ENCODE measurements around the gene RASL11B. TPM values are rescaled to one million over a fixed set of nuclear protein-coding genes. Genes with fewer than 3 reads are reported as not detected.

The RASL11B gene
- total and polyA plus RNA-seq, 2 of the 13 experiments (the other 11 are each of a cell fraction or from before 2014, with no cell fraction given), result 0.07 to 0.20 TPM

- no peak for ATAC-seq
- ChIA-PET POLR2A (no interaction called here), CTCF (ENCODE audit: low intra/inter-chr PET ratio, low total read pairs) (no interaction called here)
- Histone ChIP-seq H3K9me3 (ENCODE audit: low read length) (no peaks in the 10 kb centered on the region), H3K27me3 (ENCODE audit: control insufficient read depth in 1 of 2, insufficient read depth in 2 of 2, low read length in 2 of 2) (no peaks in the 10 kb centered on the region), H3K4me3 (replicated peaks in 1 of 3; ENCODE audit: insufficient read depth in 1 of 3, low read depth in 2 of 3, low read length in 3 of 3) (no peak overlapping the region), H2AFZ (ENCODE audit: low read length) (no peak overlapping the region), H3K79me2 (ENCODE audit: insufficient read depth, low read length) (no peaks in the 10 kb centered on the region), H3K27ac (ENCODE audit: extremely low read length, insufficient read depth, low read length) (no peak overlapping the region), H3K4me1 (ENCODE audit: insufficient read depth, low read length) (no peaks in the 10 kb centered on the region), H3K9ac (ENCODE audit: insufficient read depth, low read depth, low read length) (no peak overlapping the region), H3K4me2 (ENCODE audit: low read depth, low read length) (no peak overlapping the region), H3K36me3 (replicated peaks in 1 of 2; ENCODE audit: control insufficient read depth in 1 of 2, insufficient read depth in 2 of 2, low read length in 2 of 2) (no peaks in the 10 kb centered on the region), H4K20me1 (ENCODE audit: insufficient read depth, low read length) (no peaks in the 10 kb centered on the region)
- in situ Hi-C loops (cut with HindIII; ENCODE audit: extremely low pct_ligation_motif_present, low pct_unique_long_range_greater_than_20kb), result no loop called here
- no peak for DNase-seq (ENCODE audit: low spot score)
- no peak for FAIRE-seq
- TF ChIP-seq RFXANK (CRISPR knock-in tag; IDR thresholded peaks at IDR 0.05), result no peak
- 100% methylated on average over 1 of the region's 1 CpG for WGBS (ENCODE audit: low lambda C conversion rate)
- no TSS peak for BruUV-seq (replicated peaks)
- intact Hi-C loops (cut with micrococcal nuclease; ENCODE audit: unreplicated experiment), result no loop called here
Observed at GRCh38 chr4:52890521-52890791, 28.3 kb downstream of the RASL11B start.

- H3K4me2 ChIP-seq (ENCODE audit: low read depth, low read length), result no peak overlapping the region
- CTCF ChIA-PET (ENCODE audit: low intra/inter-chr PET ratio, low total read pairs), result no interaction called here
- POLR2A ChIA-PET, result no interaction called here
- 92% methylated on average over 1 of the region's 1 CpG for WGBS (ENCODE audit: low lambda C conversion rate)
- no peak overlapping the region for H3K9ac ChIP-seq (ENCODE audit: insufficient read depth, low read depth, low read length)
- no peaks in the 10 kb centered on the region for H3K4me1 ChIP-seq (ENCODE audit: insufficient read depth, low read length)
- TF ChIP-seq ZNF34 (CRISPR knock-in tag; IDR thresholded peaks at IDR 0.05; ENCODE audit: borderline replicate concordance) (no peak), BRF2 (CRISPR knock-in tag; IDR thresholded peaks at IDR 0.05) (no peak), SP4 (CRISPR knock-in tag; IDR thresholded peaks at IDR 0.05) (no peak), FOXJ3 (CRISPR knock-in tag; IDR thresholded peaks at IDR 0.05; ENCODE audit: borderline replicate concordance) (no peak), ZNF121 (CRISPR knock-in tag; IDR thresholded peaks at IDR 0.05) (no peak), ZNF710 (CRISPR knock-in tag; IDR thresholded peaks at IDR 0.05; ENCODE audit: borderline replicate concordance) (no peak), HNF1A (IDR thresholded peaks at IDR 0.05; ENCODE audit: low read depth) (no peak), HNF1A (CRISPR knock-in tag; IDR thresholded peaks at IDR 0.05; ENCODE audit: borderline replicate concordance) (no peak)
- no peak overlapping the region for H3K4me3 ChIP-seq (replicated peaks in 1 of 3; ENCODE audit: insufficient read depth in 1 of 3, low read depth in 2 of 3, low read length in 3 of 3)
- intact Hi-C loops (cut with micrococcal nuclease; ENCODE audit: unreplicated experiment), result no loop called here
- no peak overlapping the region for H3K27ac ChIP-seq (ENCODE audit: extremely low read length, insufficient read depth, low read length)
- in situ Hi-C loops (cut with HindIII; ENCODE audit: extremely low pct_ligation_motif_present, low pct_unique_long_range_greater_than_20kb), result no loop called here
- FAIRE-seq (no peak), ATAC-seq (peak; percentile 35; the same call in 2 of the 3 replicates), DNase-seq (ENCODE audit: low spot score) (no peak)
- no peak overlapping the region for H2AFZ ChIP-seq (ENCODE audit: low read length)
- no TSS peak for BruUV-seq (replicated peaks)
- H3K27me3 ChIP-seq (ENCODE audit: control insufficient read depth in 1 of 2, insufficient read depth in 2 of 2, low read length in 2 of 2), result no peaks in the 10 kb centered on the region
- H3K9me3 ChIP-seq (ENCODE audit: low read length), result no peaks in the 10 kb centered on the region
- no peaks in the 10 kb centered on the region for H3K36me3 ChIP-seq (replicated peaks in 1 of 2; ENCODE audit: control insufficient read depth in 1 of 2, insufficient read depth in 2 of 2, low read length in 2 of 2)
- no peaks in the 10 kb centered on the region for H3K79me2 ChIP-seq (ENCODE audit: insufficient read depth, low read length)
- no peaks in the 10 kb centered on the region for H4K20me1 ChIP-seq (ENCODE audit: insufficient read depth, low read length)
Observed at GRCh38 chr4:52891743-52892142, 29.6 kb downstream of the RASL11B start.

Measured in HepG2 (cell line).